DOHH2 (cell line): Measurements from ENCODE around the gene RCC2.

Experiments
- CTCF ChIP-seq: fragments of 200-600 bp; sonication (generic); IDR thresholded peaks from one replicate; pipeline ENCODE4 v1.5.1; 2014; ENCODE audit warnings: antibody characterized with exemption, mild to moderate bottlenecking, low read depth, low read length; ENCODE audit not compliant: poor library complexity, severe bottlenecking
- EZH2phosphoT487 ChIP-seq: fragments of 200-600 bp; sonication (generic); IDR thresholded peaks from 2 replicates; pipeline ENCODE4 v1.6.1; 2017; ENCODE audit warnings: borderline replicate concordance, mild to moderate bottlenecking, antibody characterized with exemption, low read length, moderate library complexity, mixed read lengths

- no peak for TF ChIP-seq CTCF
- no peak for TF ChIP-seq EZH2phosphoT487
Observed at GRCh38 chr1:17432412-17432811, 7.1 kb downstream of the RCC2 start.
